HG02678 (cell line): Measurements from ENCODE around the gene DAB2IP.

Source experiments
- ATAC-seq: cut with Tn5 transposase; IDR thresholded peaks from one replicate; pipeline ENCODE4 v1.9.1; 2021; ENCODE audit warnings: mild to moderate bottlenecking, moderate library complexity; ENCODE audit not compliant: unreplicated experiment

The DAB2IP gene

GRCh38 chr9:121827251-121827967 lies 176.0 kb downstream of the DAB2IP start:
- no peak for ATAC-seq

GRCh38 chr9:121830441-121831140 lies 179.2 kb downstream of the DAB2IP start:
- no peak for ATAC-seq

DNA sequence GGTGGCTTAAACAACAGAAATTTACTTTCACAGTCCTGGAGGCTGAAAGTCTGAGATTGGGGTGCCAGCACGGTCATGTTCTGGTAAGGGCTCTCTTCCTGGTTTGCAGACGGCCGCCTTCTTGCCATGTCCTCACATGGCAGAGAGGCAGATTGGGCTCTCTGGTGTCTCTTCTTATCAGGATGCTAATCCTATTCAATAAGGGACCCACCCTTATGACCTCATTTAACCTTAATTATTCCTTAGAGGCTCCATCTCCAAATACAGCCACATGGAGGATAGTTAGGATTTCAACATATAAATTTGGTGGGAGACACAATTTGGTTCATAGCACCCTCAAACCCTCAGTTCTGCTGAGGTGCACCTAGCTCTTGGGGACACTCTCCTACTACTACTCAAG lies 180.4 kb downstream of the DAB2IP start:
- ATAC-seq: no peak

- ATAC-seq: no peak
Measured at GRCh38 chr9:121833061-121833460, 181.6 kb downstream of the DAB2IP start.
